A673 (cell line): ENCODE results near the gene GLS. TPM values are rescaled to one million over a fixed set of nuclear protein-coding genes. Genes with fewer than 3 reads are reported as not detected.
"Not testable (repeated sequence)": the region's sequence is repeated elsewhere in the genome, so short reads cannot be mapped to it uniquely, and the experiment has no call there.

Experiments
- BruUV-seq: library from RNA; stranded (reverse); fragments of 400-500 nt; replicated peaks from 2 replicates; lab custom pipeline; 2021; lab: Mats Ljungman, UMichigan
- CTCF ChIA-PET: fragments of 300-600 bp; sonication (Branson Sonifier 250); formaldehyde crosslinking; loops from one replicate; lab custom pipeline; 2022; ENCODE audit warnings: antibody characterized with exemption; lab: Charles Lee
- POLR2A ChIA-PET: fragments of 300-600 bp; sonication (Branson Sonifier 250); formaldehyde crosslinking; loops from one replicate; lab custom pipeline; 2022; ENCODE audit warnings: antibody characterized with exemption; ENCODE audit not compliant: low non-redundant PET; lab: Charles Lee
- DNase-seq: peaks from one replicate; pipeline ENCODE4 v3.0.0-alpha.2; 2015; ENCODE audit warnings: low spot score
- H3K27ac ChIP-seq: fragments of 200-600 bp; sonication (generic); 2 replicates; pipeline ENCODE4 v1.5.1; 2016; ENCODE audit warnings: mixed run types, low read depth, mild to moderate bottlenecking, mixed read lengths, antibody characterized with exemption, low read length; ENCODE audit not compliant: poor library complexity, severe bottlenecking
- H3K27me3 ChIP-seq: fragments of 200-600 bp; sonication (generic); replicated peaks from 2 replicates; pipeline ENCODE4 v1.6.1; 2017; ENCODE audit warnings: mixed run types, low read depth, mild to moderate bottlenecking, mixed read lengths, antibody characterized with exemption, low read length; ENCODE audit not compliant: insufficient read depth, poor library complexity
- H3K36me3 ChIP-seq: fragments of 200-600 bp; sonication (generic); 2 replicates; pipeline ENCODE4 v1.6.1; 2016; ENCODE audit warnings: mixed run types, mild to moderate bottlenecking, mixed read lengths, antibody characterized with exemption, low read length; ENCODE audit not compliant: insufficient read depth, poor library complexity, severe bottlenecking
- H3K4me1 ChIP-seq: fragments of 200-600 bp; sonication (generic); 2 replicates; pipeline ENCODE4 v1.6.1; 2017; ENCODE audit warnings: mixed run types, mild to moderate bottlenecking, mixed read lengths, antibody characterized with exemption, low read length; ENCODE audit not compliant: insufficient read depth, poor library complexity, severe bottlenecking
- H3K4me3 ChIP-seq: fragments of 200-600 bp; sonication (generic); 2 replicates; pipeline ENCODE4 v1.5.1; 2016; ENCODE audit warnings: low read depth, mixed run types, mild to moderate bottlenecking, mixed read lengths, low read length; ENCODE audit not compliant: poor library complexity, severe bottlenecking
- H3K9me3 ChIP-seq: fragments of 200-600 bp; sonication (generic); 2 replicates; pipeline ENCODE4 v1.6.1; 2016; ENCODE audit warnings: mixed run types, low read depth, mild to moderate bottlenecking, mixed read lengths, antibody characterized with exemption, low read length; ENCODE audit not compliant: poor library complexity, severe bottlenecking
- CTCF ChIP-seq: fragments of 300-800, 200-600 bp; sonication (generic); conservative IDR thresholded peaks from 2 replicates; pipeline ENCODE4 v1.5.1; 2017; ENCODE audit warnings: low read depth, mild to moderate bottlenecking, antibody characterized with exemption, low read length, moderate library complexity, mixed read lengths
- EZH2 ChIP-seq: fragments of 200-600 bp; sonication (generic); IDR thresholded peaks from 2 replicates; pipeline ENCODE4 v1.6.1; 2017; ENCODE audit warnings: borderline replicate concordance, low read depth, mild to moderate bottlenecking, mixed read lengths, antibody characterized with exemption, low read length; ENCODE audit not compliant: poor library complexity, severe bottlenecking
- intact Hi-C: fragments of 100-400 bp; cut with micrococcal nuclease; formaldehyde crosslinking; loops from one replicate; pipeline ENCODE4 v1.10.0; 2022; ENCODE audit not compliant: unreplicated experiment
- total RNA-seq: library from RNA; stranded (reverse); gene quantifications from 2 replicates; pipeline ENCODE4 v1.2.3, GENCODE V29; 2021

GLS gene
- total RNA-seq, 1 experiment from 2014 or later = 116 TPM

GRCh38 chr2:190859347-190860297, 21.0 kb upstream of the GLS start:
- Histone ChIP-seq H3K9me3 (no peaks in the 10 kb centered on the region), H3K27ac (peak overlapping the region; percentile 35), H3K4me1 (peaks cover 30% of the 10 kb centered on the region), H3K4me3 (no peak overlapping the region), H3K27me3 (no peaks in the 10 kb centered on the region), H3K36me3 (no peaks in the 10 kb centered on the region)
- ChIA-PET CTCF (no interaction called here), POLR2A (interaction anchor here (0.8 kb wide), 1 partner anchor 204 kb away, joined by 3 read pairs; no protein-coding TSS in a partner anchor)
- TF ChIP-seq CTCF (no peak), EZH2 (no peak)
- no peak for DNase-seq
- no TSS peak for BruUV-seq
- intact Hi-C loops = loop anchor here (2.0 kb wide), 1 partner anchor 21 kb away; the partner anchor contains the start of gene GLS

GRCh38 chr2:190860985-190861680, 19.5 kb upstream of the GLS start:
- ChIA-PET POLR2A (no interaction called here), CTCF (interaction anchor here (1.0 kb wide), 1 partner anchor 11 kb away, joined by 5 read pairs; no protein-coding TSS in a partner anchor)
- no peaks in the 10 kb centered on the region for H3K27me3 ChIP-seq
- H3K27ac ChIP-seq = peak overlapping the region; percentile 45
- TF ChIP-seq CTCF (no peak), EZH2 (no peak)
- no TSS peak for BruUV-seq
- no peaks in the 10 kb centered on the region for H3K9me3 ChIP-seq
- intact Hi-C loops = loop anchor here (2.0 kb wide), 1 partner anchor 20 kb away; the partner anchor contains the start of gene GLS
- DNase-seq = peak; percentile 92
- H3K4me1 ChIP-seq = peaks cover 30% of the 10 kb centered on the region
- H3K4me3 ChIP-seq = no peak overlapping the region
- H3K36me3 ChIP-seq = no peaks in the 10 kb centered on the region

- H3K36me3 ChIP-seq, H3K4me3 ChIP-seq, DNase-seq, H3K27me3 ChIP-seq, CTCF ChIA-PET, intact Hi-C loops, BruUV-seq, POLR2A ChIA-PET, H3K9me3 ChIP-seq: not testable (repeated sequence)
- peak overlapping the region; percentile 45 for H3K27ac ChIP-seq
- H3K4me1 ChIP-seq = peaks cover 30% of the 10 kb centered on the region
These were observed 18.5 kb upstream of the GLS start for GRCh38 chr2:190862128-190862527.
